ENCODE data around the gene GPR176.

DNA sequence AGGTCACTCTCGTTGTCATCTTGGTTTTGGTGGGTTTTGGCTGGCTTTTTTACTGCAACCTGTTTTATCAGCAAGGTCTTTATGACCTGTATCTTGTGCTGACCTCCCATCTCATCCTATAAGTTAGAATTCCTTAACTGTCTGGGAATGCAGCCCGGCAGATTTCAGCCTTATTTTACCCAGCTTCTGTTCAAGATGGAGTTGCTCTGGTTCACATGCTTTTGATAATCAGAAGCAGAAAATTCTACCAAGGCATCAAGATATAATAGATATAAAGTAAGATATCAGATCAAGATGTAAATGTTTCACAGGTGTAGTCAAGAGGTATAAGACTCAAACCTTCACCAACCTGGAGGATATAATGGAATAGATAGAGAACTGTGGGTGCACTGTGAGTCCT, 16.0 kb downstream of the GPR176 start:
- TF ChIP-seq, protein P1, sequence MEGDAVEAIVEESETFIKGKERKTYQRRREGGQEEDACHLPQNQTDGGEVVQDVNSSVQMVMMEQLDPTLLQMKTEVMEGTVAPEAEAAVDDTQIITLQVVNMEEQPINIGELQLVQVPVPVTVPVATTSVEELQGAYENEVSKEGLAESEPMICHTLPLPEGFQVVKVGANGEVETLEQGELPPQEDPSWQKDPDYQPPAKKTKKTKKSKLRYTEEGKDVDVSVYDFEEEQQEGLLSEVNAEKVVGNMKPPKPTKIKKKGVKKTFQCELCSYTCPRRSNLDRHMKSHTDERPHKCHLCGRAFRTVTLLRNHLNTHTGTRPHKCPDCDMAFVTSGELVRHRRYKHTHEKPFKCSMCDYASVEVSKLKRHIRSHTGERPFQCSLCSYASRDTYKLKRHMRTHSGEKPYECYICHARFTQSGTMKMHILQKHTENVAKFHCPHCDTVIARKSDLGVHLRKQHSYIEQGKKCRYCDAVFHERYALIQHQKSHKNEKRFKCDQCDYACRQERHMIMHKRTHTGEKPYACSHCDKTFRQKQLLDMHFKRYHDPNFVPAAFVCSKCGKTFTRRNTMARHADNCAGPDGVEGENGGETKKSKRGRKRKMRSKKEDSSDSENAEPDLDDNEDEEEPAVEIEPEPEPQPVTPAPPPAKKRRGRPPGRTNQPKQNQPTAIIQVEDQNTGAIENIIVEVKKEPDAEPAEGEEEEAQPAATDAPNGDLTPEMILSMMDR (IDR thresholded peaks at IDR 0.05): no peak
- TF ChIP-seq POLR2A (IDR thresholded peaks at IDR 0.05): no peak
